H1 (cell line): Measurements from ENCODE around the gene MGMT.

Experiments used
- CREB1 ChIP-seq: IDR thresholded peaks from 2 replicates; pipeline ENCODE4 v1.6.1; 2012; ENCODE audit warnings: inconsistent platforms
- JUN ChIP-seq: IDR thresholded peaks from 2 replicates; pipeline ENCODE4 v1.6.1; 2011; ENCODE audit warnings: low read depth, mild to moderate bottlenecking, improper control_type of control experiment, low read length
- POLR2A ChIP-seq, 2 experiments: IDR thresholded peaks; 1 replicate in 1 of 2; 2 replicates in 1 of 2; pipeline ENCODE4 v1.6.1; 2011; ENCODE audit warnings: low read depth in 2 of 2, low read length in 2 of 2, mild to moderate bottlenecking in 2 of 2; ENCODE audit errors: control extremely low read depth in 1 of 2
- POLR2AphosphoS5 ChIP-seq: IDR thresholded peaks from 2 replicates; pipeline ENCODE4 v1.6.1; 2011; ENCODE audit warnings: low read depth, low read length
- YY1 ChIP-seq: IDR thresholded peaks from 2 replicates; pipeline ENCODE4 v1.6.1; 2011; ENCODE audit warnings: low read depth, mild to moderate bottlenecking, low read length
- TF ChIP-seq, protein P1 (sequence below): IDR thresholded peaks from 2 replicates; pipeline ENCODE4 v1.6.1; 2012; ENCODE audit warnings: low read length, inconsistent platforms
- TF ChIP-seq, protein P2 (sequence below), 3 experiments: IDR thresholded peaks; 1 replicate in 2 of 3; 2 replicates in 1 of 3; pipeline versions ENCODE4 v1.5.1 to v1.6.1; 2011; ENCODE audit warnings: low read length in 3 of 3, mild to moderate bottlenecking in 3 of 3, inconsistent platforms in 2 of 3, low read depth in 1 of 3, moderate library complexity in 1 of 3; ENCODE audit not compliant: insufficient read depth in 1 of 3; ENCODE audit errors: control extremely low read depth in 1 of 3

DNA sequence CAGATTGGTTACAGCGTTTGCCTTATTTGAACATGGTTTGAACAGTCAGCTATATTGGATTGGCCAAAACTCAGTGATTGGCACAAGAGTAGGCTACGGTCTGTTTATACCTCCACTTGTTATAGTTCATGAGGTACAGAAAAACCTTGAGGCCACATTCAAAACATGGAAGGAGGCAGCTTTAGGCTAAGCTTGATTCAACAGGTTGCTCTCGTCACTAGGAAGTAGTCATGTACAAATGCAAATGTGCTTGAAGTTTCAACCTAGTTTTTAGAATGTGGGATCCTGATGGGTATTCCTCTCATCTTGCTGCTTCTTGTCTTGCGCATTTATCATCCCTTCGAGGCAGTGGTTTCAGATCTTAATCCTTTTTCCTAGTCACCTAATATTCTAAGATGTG lies 132.1 kb downstream of the MGMT start:
- no peak for TF ChIP-seq POLR2AphosphoS5
- TF ChIP-seq, protein P1, sequence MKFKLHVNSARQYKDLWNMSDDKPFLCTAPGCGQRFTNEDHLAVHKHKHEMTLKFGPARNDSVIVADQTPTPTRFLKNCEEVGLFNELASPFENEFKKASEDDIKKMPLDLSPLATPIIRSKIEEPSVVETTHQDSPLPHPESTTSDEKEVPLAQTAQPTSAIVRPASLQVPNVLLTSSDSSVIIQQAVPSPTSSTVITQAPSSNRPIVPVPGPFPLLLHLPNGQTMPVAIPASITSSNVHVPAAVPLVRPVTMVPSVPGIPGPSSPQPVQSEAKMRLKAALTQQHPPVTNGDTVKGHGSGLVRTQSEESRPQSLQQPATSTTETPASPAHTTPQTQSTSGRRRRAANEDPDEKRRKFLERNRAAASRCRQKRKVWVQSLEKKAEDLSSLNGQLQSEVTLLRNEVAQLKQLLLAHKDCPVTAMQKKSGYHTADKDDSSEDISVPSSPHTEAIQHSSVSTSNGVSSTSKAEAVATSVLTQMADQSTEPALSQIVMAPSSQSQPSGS: no peak
- TF ChIP-seq CREB1: no peak
- TF ChIP-seq, protein P2, sequence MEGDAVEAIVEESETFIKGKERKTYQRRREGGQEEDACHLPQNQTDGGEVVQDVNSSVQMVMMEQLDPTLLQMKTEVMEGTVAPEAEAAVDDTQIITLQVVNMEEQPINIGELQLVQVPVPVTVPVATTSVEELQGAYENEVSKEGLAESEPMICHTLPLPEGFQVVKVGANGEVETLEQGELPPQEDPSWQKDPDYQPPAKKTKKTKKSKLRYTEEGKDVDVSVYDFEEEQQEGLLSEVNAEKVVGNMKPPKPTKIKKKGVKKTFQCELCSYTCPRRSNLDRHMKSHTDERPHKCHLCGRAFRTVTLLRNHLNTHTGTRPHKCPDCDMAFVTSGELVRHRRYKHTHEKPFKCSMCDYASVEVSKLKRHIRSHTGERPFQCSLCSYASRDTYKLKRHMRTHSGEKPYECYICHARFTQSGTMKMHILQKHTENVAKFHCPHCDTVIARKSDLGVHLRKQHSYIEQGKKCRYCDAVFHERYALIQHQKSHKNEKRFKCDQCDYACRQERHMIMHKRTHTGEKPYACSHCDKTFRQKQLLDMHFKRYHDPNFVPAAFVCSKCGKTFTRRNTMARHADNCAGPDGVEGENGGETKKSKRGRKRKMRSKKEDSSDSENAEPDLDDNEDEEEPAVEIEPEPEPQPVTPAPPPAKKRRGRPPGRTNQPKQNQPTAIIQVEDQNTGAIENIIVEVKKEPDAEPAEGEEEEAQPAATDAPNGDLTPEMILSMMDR (IDR thresholded peaks at IDR 0.05; ENCODE audit: control extremely low read depth in 1 of 3, insufficient read depth in 1 of 3, low read depth in 1 of 3, low read length in 3 of 3): no peak
- no peak for TF ChIP-seq YY1
- no peak for TF ChIP-seq POLR2A (IDR thresholded peaks at IDR 0.05; ENCODE audit: control extremely low read depth in 1 of 2, low read depth in 2 of 2, low read length in 2 of 2)
- TF ChIP-seq JUN: no peak
